Measurements from ENCODE around the gene LYSMD2.

Gene LYSMD2

GRCh38 chr15:51727141-51727897 is 10.1 kb downstream of the LYSMD2 start:
- no peak for TF ChIP-seq CTCF (IDR thresholded peaks at IDR 0.05; ENCODE audit: insufficient read depth, low read depth, low read length, missing control alignments)
- peak; percentile 22 for DNase-seq (ENCODE audit: low read depth)
- H3K4me3 ChIP-seq (ENCODE audit: low read length) = no peak overlapping the region

- peak; percentile 95 for DNase-seq (ENCODE audit: low read depth)
- no peak for TF ChIP-seq CTCF (IDR thresholded peaks at IDR 0.05; ENCODE audit: insufficient read depth, low read depth, low read length, missing control alignments)
- no peak overlapping the region for H3K4me3 ChIP-seq (ENCODE audit: low read length)
Observed at GRCh38 chr15:51726302-51727073, 11.0 kb downstream of the LYSMD2 start.

GRCh38 chr15:51724673-51725072 is 12.8 kb downstream of the LYSMD2 start:
- DNase-seq (ENCODE audit: low read depth) = no peak
- H3K4me3 ChIP-seq (ENCODE audit: low read length) = no peak overlapping the region
- no peak for TF ChIP-seq CTCF (IDR thresholded peaks at IDR 0.05; ENCODE audit: insufficient read depth, low read depth, low read length, missing control alignments)

GRCh38 chr15:51724199-51724598 is 13.3 kb downstream of the LYSMD2 start:
- no peak overlapping the region for H3K4me3 ChIP-seq (ENCODE audit: low read length)
- no peak for TF ChIP-seq CTCF (IDR thresholded peaks at IDR 0.05; ENCODE audit: insufficient read depth, low read depth, low read length, missing control alignments)
- no peak for DNase-seq (ENCODE audit: low read depth)

GRCh38 chr15:51721199-51721960 is 16.1 kb downstream of the LYSMD2 start:
- DNase-seq (ENCODE audit: low read depth) = peak; percentile 23

More at GRCh38 chr15:51721199-51721960, 16.1 kb downstream of the LYSMD2 start:
- H3K4me3 ChIP-seq (ENCODE audit: low read length) = no peak overlapping the region
- no peak for TF ChIP-seq CTCF (IDR thresholded peaks at IDR 0.05; ENCODE audit: insufficient read depth, low read depth, low read length, missing control alignments)
